Thyroid gland (tissue), 4 donors: ENCODE measurements around the gene WNT9B.

ENCODE experiments used
- CTCF ChIP-seq, 6 experiments: fragments of 200-600 bp in 3 of 6; fragments of 450-650 bp in 3 of 6; sonication (generic) in 3 of 6; IDR thresholded peaks; one replicate each; pipeline ENCODE4 v1.5.1; 2016 to 2019; ENCODE audit warnings: antibody characterized with exemption in 6 of 6, mild to moderate bottlenecking in 2 of 6, inconsistent platforms in 1 of 6, moderate library complexity in 1 of 6
- POLR2A ChIP-seq, 2 donors: fragments of 450-650 bp; IDR thresholded peaks; one replicate each; pipeline ENCODE4 v1.6.1; 2017; ENCODE audit warnings: antibody characterized with exemption in 2 of 2, mild to moderate bottlenecking in 2 of 2, moderate library complexity in 1 of 2

- TF ChIP-seq CTCF (IDR thresholded peaks at IDR 0.05) = no peak
- no peak for TF ChIP-seq POLR2A (IDR thresholded peaks at IDR 0.05)
These were observed 25.5 kb downstream of the WNT9B start for GRCh38 chr17:46876926-46877325.
